AG10803 (cell line): Measurements from ENCODE around the gene RNU6-8.

Experiments
- DNase-seq: peaks from one replicate; pipeline ENCODE4 v3.0.0; 2010; ENCODE audit warnings: low read depth
- H3K4me3 ChIP-seq: 2 replicates; pipeline ENCODE4 v1.5.1; 2011; ENCODE audit warnings: mild to moderate bottlenecking, low read length, control low read depth
- TF ChIP-seq, protein P1 (sequence below): conservative IDR thresholded peaks from 2 replicates; pipeline ENCODE4 v1.5.1; 2011; ENCODE audit warnings: mild to moderate bottlenecking, low read length, control low read depth, inconsistent platforms

RNU6-8 gene

DNA sequence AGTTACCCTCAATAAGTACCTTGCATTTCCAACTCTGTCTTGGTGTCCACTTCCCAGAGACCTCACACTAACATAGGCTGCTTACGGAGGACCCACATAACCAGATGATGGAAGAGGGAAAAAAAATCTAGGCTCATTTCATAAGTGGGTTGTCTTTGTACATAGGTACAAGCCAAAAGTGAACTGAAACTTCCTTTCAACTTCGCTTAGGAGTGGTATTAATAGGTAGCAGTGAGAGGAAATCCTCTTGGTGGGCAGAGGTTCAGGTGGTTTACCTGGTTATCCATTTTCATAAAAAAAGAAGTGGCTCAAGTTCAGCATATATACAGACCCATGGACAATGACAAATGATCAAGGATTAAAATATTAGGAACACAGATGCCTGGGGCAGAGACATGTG lies 37.0 kb downstream of the RNU6-8 start:
- TF ChIP-seq, protein P1, sequence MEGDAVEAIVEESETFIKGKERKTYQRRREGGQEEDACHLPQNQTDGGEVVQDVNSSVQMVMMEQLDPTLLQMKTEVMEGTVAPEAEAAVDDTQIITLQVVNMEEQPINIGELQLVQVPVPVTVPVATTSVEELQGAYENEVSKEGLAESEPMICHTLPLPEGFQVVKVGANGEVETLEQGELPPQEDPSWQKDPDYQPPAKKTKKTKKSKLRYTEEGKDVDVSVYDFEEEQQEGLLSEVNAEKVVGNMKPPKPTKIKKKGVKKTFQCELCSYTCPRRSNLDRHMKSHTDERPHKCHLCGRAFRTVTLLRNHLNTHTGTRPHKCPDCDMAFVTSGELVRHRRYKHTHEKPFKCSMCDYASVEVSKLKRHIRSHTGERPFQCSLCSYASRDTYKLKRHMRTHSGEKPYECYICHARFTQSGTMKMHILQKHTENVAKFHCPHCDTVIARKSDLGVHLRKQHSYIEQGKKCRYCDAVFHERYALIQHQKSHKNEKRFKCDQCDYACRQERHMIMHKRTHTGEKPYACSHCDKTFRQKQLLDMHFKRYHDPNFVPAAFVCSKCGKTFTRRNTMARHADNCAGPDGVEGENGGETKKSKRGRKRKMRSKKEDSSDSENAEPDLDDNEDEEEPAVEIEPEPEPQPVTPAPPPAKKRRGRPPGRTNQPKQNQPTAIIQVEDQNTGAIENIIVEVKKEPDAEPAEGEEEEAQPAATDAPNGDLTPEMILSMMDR, result no peak
- no peak for DNase-seq
- no peak overlapping the region for H3K4me3 ChIP-seq
